Mucosa of rectum (tissue), 2 donors: Measurements from ENCODE around the gene MBTD1.

Experiments
- H3K27ac ChIP-seq, 2 donors: one replicate each; pipeline ENCODE4 v1.7.0; 2013; ENCODE audit warnings: inconsistent platforms in 2 of 2, low read depth in 2 of 2, low read length in 2 of 2
- H3K27me3 ChIP-seq, 2 donors: one replicate each; pipeline ENCODE4 v1.7.0; 2013; ENCODE audit warnings: low read length in 2 of 2; ENCODE audit not compliant: control insufficient read depth in 2 of 2, insufficient read depth in 2 of 2
- H3K36me3 ChIP-seq, 2 donors: one replicate each; pipeline ENCODE4 v1.7.0; 2013; ENCODE audit warnings: low read length in 2 of 2; ENCODE audit not compliant: control insufficient read depth in 2 of 2, insufficient read depth in 2 of 2
- H3K4me1 ChIP-seq, 2 donors: one replicate each; pipeline ENCODE4 v1.7.0; 2013; ENCODE audit warnings: low read length in 2 of 2, mild to moderate bottlenecking in 1 of 2; ENCODE audit not compliant: control insufficient read depth in 2 of 2, insufficient read depth in 2 of 2
- H3K4me3 ChIP-seq, 2 donors: one replicate each; pipeline ENCODE4 v1.7.0; 2013; ENCODE audit warnings: low read length in 2 of 2
- H3K9ac ChIP-seq, 2 donors: one replicate each; pipeline ENCODE4 v1.7.0; 2013; ENCODE audit warnings: low read length in 2 of 2, low read depth in 1 of 2, mild to moderate bottlenecking in 1 of 2
- H3K9me3 ChIP-seq, 2 donors: one replicate each; pipeline ENCODE4 v1.7.0; 2013; ENCODE audit warnings: low read length in 2 of 2; ENCODE audit not compliant: control insufficient read depth in 2 of 2
- donor health status: healthy.
- donor health status: Normal muscosa, but diverticular disease.

The MBTD1 gene

DNA sequence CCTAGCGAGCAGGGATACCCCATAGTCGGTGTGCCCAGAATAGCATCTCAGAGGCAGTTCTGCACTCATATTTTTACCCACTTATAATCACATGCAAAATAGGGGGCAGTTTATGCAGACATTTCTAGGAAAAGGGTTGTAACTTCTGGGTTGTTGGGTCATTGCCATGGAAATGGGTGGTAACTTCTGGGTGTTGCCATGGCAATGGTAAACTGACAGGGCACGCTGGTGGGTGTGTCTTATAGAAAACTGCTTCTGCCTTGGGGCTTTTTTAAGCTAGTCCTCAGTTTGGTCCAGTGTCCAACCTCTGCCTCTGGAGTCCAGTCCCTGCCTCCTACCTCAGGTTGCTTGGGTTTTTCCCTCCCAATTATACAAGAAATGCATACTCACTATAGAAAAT, 131.8 kb downstream of the MBTD1 start:
- no peaks in the 10 kb centered on the region for H3K27me3 ChIP-seq
- no peak overlapping the region for H3K9ac ChIP-seq
- no peak overlapping the region for H3K27ac ChIP-seq
- H3K9me3 ChIP-seq = no peaks in the 10 kb centered on the region
- no peak overlapping the region for H3K4me3 ChIP-seq
- H3K36me3 ChIP-seq = no peaks in the 10 kb centered on the region
- H3K4me1 ChIP-seq = peaks cover 5 to 19% of the 10 kb centered on the region in 2 donors
